ENCODE measurements around the gene ARID3A. TPM values are rescaled to one million over a fixed set of nuclear protein-coding genes. Genes with fewer than 3 reads are reported as not detected.
"Not testable (repeated sequence)": the region's sequence is repeated elsewhere in the genome, so short reads cannot be mapped to it uniquely, and the experiment has no call there.

Gene ARID3A
- total and polyA plus RNA-seq, 7 donors, result 2.3 to 6.7 (median 4.2) TPM

DNA sequence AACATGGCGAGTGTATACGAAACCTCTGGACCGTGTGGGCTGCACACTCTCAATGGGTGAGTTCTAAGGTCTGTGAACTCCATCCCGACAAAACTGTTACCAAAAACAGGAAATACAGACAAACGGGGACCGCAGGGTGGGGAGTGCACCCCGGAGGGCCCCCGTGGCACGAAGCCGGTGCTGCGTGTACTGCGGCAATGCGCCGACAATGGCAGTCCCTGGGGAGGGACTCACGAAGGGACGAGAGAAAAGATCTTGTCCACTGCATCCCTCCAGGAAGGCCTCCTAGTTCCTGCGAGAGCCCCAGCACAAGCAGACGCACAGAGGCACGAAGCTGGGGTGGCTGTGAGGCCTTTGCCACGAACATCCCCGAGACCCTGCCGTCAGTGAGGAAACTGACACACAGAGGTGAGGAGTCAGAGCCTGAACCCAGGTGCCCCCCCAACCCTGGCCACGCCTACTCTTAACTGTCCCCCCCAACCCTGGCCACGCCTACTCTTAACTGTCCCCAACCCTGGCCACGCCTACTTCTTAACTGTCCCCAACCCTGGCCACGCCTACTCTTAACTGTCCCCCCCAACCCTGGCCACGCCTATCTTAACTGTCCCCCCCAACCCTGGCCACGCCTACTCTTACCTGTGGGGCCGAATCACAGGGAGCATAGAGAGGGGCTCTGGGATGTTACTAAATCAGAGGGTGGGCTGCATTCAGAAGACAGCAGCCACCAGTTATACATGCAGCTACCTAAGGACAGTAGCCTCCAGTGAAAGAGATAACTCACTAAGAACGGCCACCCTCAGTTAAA is 37.1 kb upstream of the ARID3A start:
- Histone ChIP-seq H3K27ac (no peak overlapping the region), H3K36me3 (ENCODE audit: insufficient read depth in 1 of 2, low read depth in 1 of 2) (peaks cover 9 to 69% of the 10 kb centered on the region in 2 donors), H3K9me3 (no peaks in the 10 kb centered on the region), H3K27me3 (ENCODE audit: insufficient read depth in 3 of 3, low read length in 2 of 3) (no peaks in the 10 kb centered on the region), H3K4me1 (no peaks in the 10 kb centered on the region), H3K4me3 (no peak overlapping the region)
- no peak for ATAC-seq
- 87 to 92% (median 90%) methylated on average over 30 of the region's 30 CpGs for WGBS, 3 donors
- intact Hi-C loops (cut with DNase I), result no loop called here
- no peak for TF ChIP-seq CTCF (IDR thresholded peaks at IDR 0.05)
- peak in 1 of 2 donors; percentile 42 for DNase-seq

GRCh38 chr19:889662-890295 is 36.1 kb upstream of the ARID3A start:
- Histone ChIP-seq H3K27me3 (ENCODE audit: insufficient read depth in 3 of 3, low read length in 2 of 3) (no peaks in the 10 kb centered on the region), H3K9me3 (no peaks in the 10 kb centered on the region), H3K27ac (no peak overlapping the region), H3K4me1 (no peaks in the 10 kb centered on the region), H3K4me3 (no peak overlapping the region), H3K36me3 (ENCODE audit: insufficient read depth in 1 of 2, low read depth in 1 of 2) (peaks cover 9 to 60% of the 10 kb centered on the region in 2 donors)
- no peak for TF ChIP-seq CTCF (IDR thresholded peaks at IDR 0.05)
- no peak for ATAC-seq
- 85 to 90% (median 89%) methylated on average over 26 of the region's 26 CpGs for WGBS, 3 donors
- DNase-seq, result peak in 1 of 2 donors; percentile 11
- intact Hi-C loops (cut with DNase I), result no loop called here

- peak in 1 of 2 donors; percentile 12 for DNase-seq
- peaks cover 9 to 50% of the 10 kb centered on the region in 2 donors for H3K36me3 ChIP-seq (ENCODE audit: insufficient read depth in 1 of 2, low read depth in 1 of 2)
These were observed 35.0 kb upstream of the ARID3A start for GRCh38 chr19:890831-891230.

GRCh38 chr19:891421-892200 is 34.2 kb upstream of the ARID3A start:
- H3K27me3 ChIP-seq (ENCODE audit: insufficient read depth in 3 of 3, low read length in 2 of 3); intact Hi-C loops (cut with DNase I); ATAC-seq; H3K4me1 ChIP-seq; H3K9me3 ChIP-seq: not testable (repeated sequence)
- WGBS, 3 donors, result 43 to 61% (median 47%) methylated on average over 30 to 50 of the region's 50 CpGs
- Histone ChIP-seq H3K27ac (peak overlapping the region; percentile 94), H3K4me3 (peak overlapping the region; percentile 87), H3K36me3 (ENCODE audit: insufficient read depth in 1 of 2, low read depth in 1 of 2) (peaks cover 9 to 42% of the 10 kb centered on the region in 2 donors)
- peak in 1 of 2 donors; percentile 18 for DNase-seq

More at GRCh38 chr19:890831-891230, 35.0 kb upstream of the ARID3A start:
- no peaks in the 10 kb centered on the region for H3K27me3 ChIP-seq (ENCODE audit: insufficient read depth in 3 of 3, low read length in 2 of 3)
- no peaks in the 10 kb centered on the region for H3K4me1 ChIP-seq
- WGBS, 3 donors, result 83 to 86% (median 84%) methylated on average over 18 of the region's 18 CpGs
- H3K9me3 ChIP-seq, result no peaks in the 10 kb centered on the region
- H3K4me3 ChIP-seq, result no peak overlapping the region
- no peak for TF ChIP-seq CTCF (IDR thresholded peaks at IDR 0.05)
- no peak for ATAC-seq
- intact Hi-C loops (cut with DNase I), result no loop called here
- no peak overlapping the region for H3K27ac ChIP-seq
